GM18502 (cell line): ENCODE measurements around the gene APOL4.
"Not testable (repeated sequence)": the region's sequence is repeated elsewhere in the genome, so short reads cannot be mapped to it uniquely, and the experiment has no call there.

Experiments
- ATAC-seq: cut with Tn5 transposase; IDR thresholded peaks from one replicate; pipeline ENCODE4 v1.9.1; 2021; ENCODE audit warnings: mild to moderate bottlenecking; ENCODE audit not compliant: unreplicated experiment, poor library complexity

Gene APOL4

DNA sequence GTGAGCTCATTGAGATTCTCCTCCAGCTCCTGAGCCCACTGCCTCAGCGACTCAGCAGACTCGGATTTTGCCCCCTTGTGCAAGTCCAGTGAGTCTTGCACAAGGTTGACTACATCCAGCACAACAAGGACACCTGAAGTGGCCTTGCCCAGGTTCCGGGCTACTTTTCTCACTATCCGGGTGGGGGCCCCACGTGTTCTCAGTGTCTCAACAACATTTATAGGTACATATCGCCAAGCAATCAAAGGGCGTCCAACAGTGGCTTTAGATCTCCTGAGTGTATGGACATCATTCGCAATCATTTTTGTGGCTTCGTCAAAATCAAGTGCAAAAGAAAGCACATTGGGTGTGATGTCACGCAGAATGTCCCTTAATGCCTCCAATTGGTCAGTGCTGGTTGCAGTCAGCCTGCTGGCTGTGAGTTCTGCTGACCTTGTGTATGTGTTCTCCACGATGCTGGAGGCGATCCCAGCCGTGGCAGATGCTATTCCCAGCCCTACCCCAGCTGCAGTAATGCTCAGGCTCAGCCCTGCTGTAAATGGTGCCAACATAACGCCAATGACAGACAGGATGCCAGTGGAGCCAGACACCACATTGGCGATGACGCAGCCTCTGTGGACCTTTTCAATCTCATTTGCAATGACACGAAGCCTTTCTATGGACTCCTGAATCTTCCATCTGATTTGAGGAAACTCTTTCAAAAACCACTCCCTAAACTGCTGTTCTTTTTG lies 10.3 kb downstream of the APOL4 start:
- no peak for ATAC-seq

DNA sequence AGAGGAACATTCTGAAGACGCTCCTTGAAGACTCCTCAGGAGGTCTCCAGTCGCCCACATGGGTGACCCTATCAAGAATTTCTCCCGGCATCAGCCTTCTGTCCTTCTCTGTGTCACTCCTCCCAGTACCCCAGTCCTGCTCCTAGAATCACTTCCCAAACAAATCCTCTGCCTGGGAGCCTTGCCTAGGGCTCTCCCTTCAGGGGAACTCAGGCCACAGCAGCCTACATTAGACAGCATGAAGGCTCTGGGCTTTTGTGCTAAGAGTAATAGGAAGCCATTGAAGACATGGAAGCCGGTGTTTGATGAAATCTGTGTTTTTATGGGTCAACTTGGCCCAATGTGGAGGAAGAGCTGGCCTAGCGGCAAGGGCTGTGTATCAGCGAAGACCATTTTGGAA lies 13.7 kb downstream of the APOL4 start:
- ATAC-seq, result not testable (repeated sequence)

DNA sequence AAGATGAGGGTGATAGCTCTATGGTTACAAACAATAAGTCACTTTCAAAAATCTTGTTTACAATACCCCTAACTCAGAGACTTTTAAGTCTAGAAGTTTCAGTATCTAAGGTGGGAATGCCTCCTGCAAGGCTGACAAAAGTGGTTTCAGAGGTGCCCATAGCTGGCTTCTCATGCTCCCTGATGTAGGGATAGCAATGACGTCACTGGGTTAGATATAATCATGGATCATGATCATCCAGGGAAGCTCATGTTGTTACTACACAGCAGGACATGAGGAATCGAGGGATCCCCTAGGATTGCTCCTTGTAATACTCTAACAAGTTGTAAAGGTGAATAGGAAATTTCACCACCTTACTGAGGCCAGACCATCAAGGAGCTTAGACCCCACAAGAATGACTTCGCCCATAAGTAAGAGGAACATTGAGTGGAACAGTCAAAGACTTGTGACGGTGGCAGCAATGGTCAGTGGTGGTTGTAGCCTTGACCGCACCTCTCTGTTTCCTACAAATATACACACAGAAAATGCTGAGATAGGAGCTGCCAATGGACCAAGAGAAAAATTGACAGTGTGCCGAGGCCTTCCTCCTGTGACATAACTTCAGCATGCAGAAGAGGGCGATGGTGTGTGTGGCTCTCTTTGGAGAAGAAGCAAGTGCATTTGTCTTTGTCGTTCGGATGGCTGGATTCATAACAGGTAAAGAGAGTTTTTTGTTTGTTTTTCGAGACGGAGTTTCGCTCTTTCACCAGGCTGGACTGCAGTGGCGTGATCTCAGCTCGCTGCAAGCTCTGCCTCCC lies 15.6 kb downstream of the APOL4 start:
- no peak for ATAC-seq

DNA sequence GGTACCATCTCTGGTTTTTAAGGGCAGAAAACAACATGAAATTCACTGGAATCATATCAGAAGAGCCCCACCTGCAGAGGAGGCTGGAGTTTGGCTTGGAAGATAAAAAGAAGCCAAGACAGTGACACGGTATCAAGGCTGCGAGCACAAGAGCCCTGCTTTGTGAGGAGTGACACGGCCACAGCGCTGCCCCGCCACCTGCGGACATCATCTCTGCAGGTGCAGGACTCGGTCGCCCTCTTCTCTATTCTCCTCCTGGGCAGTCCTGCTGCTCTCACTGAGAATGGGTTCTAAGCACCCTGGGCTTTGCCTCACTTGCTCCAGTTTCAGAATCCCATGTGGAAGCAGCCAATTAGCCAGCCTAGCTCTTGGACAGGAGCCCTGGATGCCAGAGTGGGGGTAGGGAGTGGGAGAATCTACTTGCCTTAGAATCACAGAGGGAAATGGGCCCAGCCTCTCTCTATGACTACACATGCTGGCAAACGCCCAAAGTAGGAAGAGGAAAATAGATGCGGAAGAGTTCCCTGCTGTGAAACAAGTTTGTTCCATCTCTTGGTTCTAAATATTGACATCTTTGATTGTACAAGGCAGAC lies 17.1 kb downstream of the APOL4 start:
- ATAC-seq, result no peak

DNA sequence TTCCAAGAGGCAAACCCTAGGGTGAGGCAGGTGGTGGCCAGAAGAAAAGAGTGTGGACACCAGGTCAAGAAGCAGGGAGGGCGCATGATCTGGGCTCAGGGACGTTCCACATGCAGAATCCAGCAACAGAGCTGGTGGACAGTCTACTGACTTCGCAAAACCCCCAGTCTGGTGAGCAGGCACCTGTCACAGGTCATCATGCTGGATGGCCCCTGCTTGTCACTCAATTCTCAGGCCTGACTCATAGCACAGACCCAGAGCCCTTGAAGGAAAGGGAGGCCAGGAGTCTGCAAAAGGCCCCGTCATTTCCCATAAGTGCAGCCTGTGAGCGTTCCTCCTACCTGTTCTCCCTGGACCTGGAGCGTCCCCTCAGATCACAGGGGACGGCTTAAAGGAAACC lies 18.2 kb downstream of the APOL4 start:
- ATAC-seq, result no peak

DNA sequence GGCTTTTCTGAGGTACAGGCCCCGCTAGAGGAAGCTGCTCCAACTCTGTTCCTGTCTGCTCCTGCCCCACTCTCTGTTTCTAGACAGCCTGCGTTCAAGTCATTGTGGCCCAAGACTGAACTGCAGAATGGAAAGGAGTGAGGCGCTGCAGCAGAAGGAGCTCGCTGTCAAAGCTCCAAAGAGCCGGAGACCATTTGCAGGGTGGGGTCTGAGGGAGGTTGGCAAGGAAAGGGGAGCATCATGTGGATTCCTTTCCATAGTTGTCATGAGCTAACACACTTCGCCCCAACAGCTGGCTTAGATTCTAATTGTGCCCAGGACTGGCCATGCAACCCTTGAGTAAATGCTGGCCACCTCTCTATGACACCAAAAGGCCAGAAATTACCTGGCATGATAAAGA lies 18.8 kb downstream of the APOL4 start:
- ATAC-seq, result no peak

DNA sequence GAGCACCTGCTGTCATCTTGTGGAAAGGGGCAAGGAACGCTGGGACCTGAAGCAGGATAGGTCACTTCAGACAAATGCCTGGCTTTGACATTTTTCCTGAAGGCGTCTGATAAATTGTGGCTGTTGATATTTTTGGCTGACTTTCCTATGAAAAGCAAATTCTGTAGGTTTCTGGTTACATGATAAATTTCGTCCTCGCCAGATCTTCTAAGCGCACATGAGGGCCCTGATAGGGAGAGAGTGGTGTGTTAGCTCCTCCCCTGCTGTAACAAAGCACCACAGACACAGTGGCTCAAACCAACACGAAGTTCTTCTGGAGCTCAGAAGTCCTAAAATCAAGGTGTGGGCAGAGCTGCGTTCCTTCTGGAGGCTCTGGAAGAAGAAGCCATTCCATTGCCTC lies 19.6 kb downstream of the APOL4 start:
- no peak for ATAC-seq

DNA sequence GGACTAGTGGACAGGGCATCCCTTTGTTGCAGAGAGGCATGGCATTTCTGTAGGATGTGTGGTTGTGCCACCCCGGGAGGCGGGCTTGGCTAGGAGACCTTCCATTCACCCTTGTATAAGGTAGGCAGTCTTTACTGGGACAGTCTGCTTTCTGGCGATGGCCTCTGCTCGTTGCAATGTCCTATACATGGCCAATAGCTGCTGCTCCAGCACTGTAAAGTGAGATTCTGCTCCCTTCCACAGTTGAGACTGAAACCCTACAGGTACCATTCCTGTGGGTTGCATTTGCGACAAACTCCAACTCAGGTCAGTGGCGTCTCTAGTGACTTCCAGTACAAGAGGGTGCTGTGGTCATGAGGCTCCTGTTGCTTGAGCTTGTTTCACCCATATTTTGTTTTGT lies 20.7 kb downstream of the APOL4 start:
- no peak for ATAC-seq

DNA sequence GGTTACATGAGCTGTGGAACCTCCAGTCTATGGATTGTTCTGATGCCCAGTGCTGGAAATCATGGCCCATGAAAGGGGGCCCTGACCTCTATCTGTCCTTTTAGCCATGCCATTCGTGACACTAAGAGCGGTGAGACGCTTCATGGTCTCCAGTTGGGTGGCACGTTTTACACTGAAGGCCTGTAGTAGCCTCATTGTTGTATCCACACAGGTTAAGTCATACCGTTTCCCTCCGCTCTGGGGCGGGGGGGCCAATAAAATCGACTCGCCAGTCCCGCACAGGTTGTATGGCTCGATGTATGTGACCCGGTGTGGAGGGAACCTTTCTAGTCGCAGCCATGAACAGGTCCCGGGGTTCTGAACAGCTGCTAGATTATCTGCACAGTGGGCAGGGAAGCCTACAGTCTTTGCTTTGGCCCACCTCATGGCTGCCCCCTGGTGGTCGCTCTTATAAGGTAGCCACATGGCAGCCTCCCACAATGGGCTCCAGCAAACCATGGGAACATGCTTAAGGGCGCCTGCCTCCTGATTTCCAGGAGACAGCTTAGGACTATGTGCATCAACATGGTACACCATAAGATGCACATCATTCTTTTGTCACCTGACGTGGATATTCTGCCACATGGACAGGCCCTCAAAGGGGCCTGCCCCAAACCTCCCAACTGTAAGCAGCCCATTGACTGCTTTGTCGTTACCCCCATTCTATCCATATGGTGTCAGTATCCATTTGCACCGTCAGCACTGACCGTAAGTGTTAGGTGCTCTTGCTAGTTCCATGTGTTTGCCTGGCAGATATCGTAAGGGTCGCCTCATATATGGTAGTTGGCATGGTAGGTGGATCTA lies 21.4 kb downstream of the APOL4 start:
- ATAC-seq, result no peak

DNA sequence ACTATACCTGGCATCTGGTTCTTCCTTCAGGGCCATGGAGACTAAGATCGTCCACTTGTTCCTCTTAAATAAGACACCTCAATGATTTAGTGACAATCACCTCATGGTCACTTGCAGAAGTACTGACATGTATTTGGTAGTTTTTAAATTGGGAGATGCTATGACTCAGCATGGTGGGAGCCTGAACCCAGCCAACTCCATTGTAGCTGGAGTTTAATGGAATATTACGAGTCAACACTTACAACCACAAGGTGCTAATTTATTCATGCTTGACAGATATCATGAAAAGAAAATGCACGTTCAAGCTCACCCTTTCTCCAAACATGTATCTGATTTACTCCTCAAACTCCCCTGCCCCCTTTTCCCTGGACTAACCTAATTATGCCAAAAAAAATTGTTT lies 24.4 kb downstream of the APOL4 start:
- ATAC-seq, result no peak

DNA sequence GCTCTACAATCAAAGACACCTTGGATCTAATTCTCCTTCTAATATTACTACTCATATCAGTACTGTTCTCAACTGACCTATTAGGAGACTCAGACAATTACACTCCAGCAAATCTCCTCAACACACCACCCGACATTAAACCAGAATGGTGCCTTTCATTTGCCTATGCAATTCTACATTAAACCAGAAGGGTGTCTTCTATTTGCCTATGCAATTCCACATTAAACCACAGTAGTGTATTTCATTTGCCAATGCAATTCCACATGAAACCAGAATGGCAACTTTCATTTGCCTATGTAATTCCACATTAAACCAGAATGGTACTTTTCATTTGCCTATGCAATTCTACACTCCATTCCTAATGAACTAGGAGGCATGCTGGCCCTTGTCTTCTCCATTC lies 25.7 kb downstream of the APOL4 start:
- ATAC-seq, result no peak

DNA sequence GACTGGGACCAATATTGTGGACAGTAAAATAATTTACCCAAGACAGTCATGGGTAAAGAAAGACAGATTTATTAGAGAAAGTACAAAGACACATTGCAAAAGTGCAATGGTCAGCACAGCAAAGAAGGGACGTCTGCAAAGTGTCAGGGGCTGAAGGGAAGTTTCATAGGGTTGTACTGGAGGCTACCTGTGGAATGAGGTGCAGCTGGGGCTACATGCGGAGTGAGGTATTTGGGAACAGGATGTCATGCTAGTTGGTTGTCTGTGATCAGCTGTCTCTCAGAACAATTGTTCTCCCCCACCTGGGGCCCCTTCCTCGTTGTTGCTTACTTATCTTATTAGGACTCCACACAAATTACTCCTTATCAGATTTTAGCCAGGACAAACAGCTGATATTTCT lies 29.7 kb downstream of the APOL4 start:
- ATAC-seq, result no peak

DNA sequence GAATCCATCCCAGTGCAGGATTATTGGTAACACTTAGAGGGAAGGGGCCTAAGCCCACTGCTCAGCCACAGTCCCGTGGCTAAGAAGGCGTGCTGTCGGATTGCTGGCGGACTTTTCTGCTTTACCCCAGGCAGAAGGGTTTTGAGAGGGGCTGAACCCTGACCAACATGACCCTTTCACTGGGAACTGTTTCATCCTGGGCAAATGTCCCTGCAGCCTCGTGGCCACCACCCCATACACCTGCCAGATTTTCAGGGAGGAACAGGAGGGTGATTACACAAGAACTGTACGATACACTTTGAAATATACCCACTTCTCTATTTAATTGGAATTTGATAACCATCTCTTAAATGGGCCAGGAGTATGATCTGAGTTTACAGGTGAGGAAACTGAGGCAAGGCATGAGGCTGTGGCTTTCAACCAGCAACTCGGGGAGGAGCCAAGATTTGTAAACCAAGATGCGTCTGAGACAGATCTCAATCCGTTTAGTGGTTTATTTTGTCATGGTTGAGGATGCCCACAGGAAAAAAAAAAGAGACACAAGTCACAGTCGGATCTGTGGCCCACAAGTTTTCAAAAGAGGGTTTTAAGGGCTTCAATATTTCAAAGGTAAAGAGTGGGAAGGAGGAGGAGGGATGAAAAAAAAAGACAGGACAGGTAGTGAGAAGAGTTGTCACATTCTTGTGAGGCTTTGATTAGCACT lies 34.9 kb downstream of the APOL4 start:
- ATAC-seq, result no peak

DNA sequence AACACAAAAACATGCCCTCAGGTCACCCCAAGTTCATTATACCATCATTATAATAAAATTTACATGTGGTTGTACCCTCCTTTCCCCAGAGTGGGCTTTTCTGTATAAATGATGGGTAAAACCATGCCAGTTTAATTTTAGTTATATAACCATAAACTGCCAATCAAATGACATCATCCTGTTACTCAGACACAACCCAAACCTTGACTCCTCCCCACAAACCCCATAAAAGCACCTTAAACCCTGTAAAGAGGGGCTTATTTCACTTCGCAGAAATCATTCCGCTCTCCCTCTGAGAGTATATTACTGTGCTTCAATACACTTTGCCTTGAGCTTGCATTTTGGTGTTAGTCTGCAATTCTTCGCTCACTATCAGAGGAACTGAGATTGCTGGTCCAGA lies 35.5 kb downstream of the APOL4 start:
- ATAC-seq, result no peak

DNA sequence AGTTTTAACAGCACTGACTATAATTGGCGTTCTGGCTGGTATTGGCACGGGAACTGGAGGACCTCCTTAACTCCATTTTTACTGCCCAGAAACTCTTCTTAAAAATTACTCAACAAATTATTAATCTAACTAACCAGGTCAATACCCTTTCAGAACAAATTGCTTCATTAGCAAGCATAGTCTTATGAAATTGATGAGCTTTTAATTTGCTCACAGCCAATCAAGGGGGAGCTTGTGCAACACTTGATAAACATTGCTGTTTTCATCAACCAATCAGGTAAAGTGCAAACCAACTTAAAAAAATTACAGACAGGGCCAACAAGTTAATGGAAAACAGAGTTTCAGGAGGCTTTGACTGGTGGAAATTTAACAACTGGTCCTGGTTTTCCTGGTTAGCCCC lies 36.5 kb downstream of the APOL4 start:
- ATAC-seq, result no peak

DNA sequence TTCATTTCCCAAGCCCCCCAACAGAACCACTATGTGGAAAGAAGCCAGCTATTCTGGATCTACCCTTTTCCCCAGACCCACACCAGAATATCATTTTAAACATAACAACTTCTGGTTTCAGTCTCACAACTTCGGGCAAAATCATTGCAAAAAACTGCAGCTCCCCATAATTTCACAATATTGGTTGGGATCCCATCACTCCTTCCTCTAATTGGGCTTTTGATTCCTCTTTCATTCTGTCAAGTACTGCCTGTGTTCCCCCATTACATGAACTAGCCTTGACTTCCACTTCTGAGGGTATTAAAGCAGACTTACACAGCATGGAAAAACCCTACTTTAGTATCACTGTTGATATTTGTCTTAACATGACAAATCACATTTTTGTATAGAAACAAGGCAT lies 37.0 kb downstream of the APOL4 start:
- ATAC-seq, result no peak

DNA sequence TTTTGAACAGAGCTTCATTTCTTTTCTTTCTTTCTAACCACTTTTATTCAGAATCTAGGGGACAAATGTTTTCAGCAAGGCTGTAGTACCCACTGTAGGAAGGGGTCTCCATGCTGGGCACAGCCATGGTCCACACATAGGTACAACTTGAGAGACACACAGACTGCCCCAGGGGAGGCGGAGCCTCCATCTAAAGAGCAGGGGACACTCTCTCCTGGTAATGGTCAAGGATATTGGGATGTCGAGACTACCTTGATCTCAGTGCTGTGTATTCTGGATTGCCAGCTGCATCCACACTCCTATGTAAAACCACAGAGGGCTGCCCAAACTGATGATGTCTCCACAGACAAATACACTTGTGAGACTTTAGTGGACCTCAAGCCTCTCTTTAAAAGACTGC lies 38.1 kb downstream of the APOL4 start:
- no peak for ATAC-seq

DNA sequence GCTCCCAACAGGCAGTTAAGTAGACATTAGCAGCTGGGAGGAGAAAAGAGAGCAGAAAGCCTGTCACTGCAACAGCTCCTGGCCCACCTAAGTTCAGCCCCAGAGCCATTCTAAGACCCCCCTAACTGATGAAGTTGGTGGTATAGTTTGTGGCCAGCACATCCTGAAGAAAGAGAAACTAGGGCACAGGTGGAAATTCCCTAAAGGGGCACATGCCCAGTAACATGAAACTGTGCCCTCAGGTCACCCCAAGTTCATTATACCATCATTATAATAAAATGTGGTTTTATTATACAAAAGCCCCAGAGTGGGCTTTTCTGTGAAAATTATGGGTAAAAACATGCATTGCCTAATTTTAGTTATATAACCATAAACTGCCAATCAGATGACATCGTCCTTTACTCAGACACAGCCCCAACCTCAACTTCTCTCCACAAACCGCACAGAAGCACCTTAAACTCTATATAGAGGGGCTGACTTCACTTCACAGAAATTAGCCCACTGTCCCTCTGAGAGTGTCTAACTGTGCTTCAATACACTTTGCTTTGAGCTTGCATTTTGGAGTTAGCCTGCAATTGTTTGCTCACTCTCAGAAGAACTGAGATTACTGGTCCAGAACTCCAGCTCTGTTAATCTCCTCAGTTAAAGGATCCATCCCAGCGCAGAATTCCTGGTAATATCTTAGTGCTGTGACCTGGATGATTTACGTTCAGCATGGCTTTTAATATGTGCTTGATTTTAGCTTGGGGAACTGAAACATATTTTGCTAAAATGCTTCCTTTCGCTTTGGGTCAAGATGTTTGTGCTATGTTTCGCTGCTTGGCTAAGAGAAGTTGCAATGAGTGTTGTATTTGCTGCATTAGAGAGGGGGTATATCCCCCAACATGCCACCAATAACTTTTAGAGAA lies 39.2 kb downstream of the APOL4 start:
- ATAC-seq, result peak; percentile 62

DNA sequence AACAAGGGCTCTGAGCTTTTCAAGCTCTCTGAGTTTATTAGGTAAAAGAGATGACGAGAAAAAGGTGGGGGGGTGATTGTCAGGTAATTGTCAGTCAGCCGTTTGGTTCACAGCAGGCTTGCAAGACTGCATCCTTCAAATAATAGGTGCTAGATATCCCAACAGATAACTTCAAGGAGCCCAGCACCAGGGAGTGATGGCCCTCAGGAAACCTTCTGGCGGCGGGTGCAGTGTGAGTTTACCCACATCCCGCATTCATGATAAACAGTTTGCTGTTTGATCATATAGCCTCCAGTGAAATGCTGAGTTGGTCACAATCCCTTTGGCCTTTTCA lies 39.8 kb downstream of the APOL4 start:
- not testable (repeated sequence) for ATAC-seq
